ENCODE data around the gene PICK1.

The PICK1 gene

GRCh38 chr22:38070250-38070921 is 13.2 kb downstream of the PICK1 start:
- no peak for DNase-seq (ENCODE audit: insufficient read length, low spot score)
- no peak for TF ChIP-seq CTCF (IDR thresholded peaks at IDR 0.05; ENCODE audit: insufficient read depth, missing control alignments)
- no peak for FAIRE-seq

GRCh38 chr22:38071421-38072321 is 14.5 kb downstream of the PICK1 start:
- TF ChIP-seq CTCF (IDR thresholded peaks at IDR 0.05; ENCODE audit: insufficient read depth, missing control alignments): no peak
- FAIRE-seq (no peak), DNase-seq (ENCODE audit: insufficient read length, low spot score) (no peak)

GRCh38 chr22:38072322-38073149 is 15.3 kb downstream of the PICK1 start:
- TF ChIP-seq CTCF (IDR thresholded peaks at IDR 0.05; ENCODE audit: insufficient read depth, missing control alignments): no peak
- DNase-seq (ENCODE audit: insufficient read length, low spot score): no peak
- FAIRE-seq: no peak

GRCh38 chr22:38073150-38074130 is 16.2 kb downstream of the PICK1 start:
- DNase-seq (ENCODE audit: insufficient read length, low spot score) (no peak), FAIRE-seq (no peak)
- TF ChIP-seq CTCF (IDR thresholded peaks at IDR 0.05; ENCODE audit: insufficient read depth, missing control alignments): no peak

GRCh38 chr22:38074181-38075104 is 17.2 kb downstream of the PICK1 start:
- no peak for FAIRE-seq

More at GRCh38 chr22:38074181-38075104, 17.2 kb downstream of the PICK1 start:
- no peak for TF ChIP-seq CTCF (IDR thresholded peaks at IDR 0.05; ENCODE audit: insufficient read depth, missing control alignments)
- DNase-seq (ENCODE audit: insufficient read length, low spot score): no peak
